HepG2 (cell line): ENCODE results near the gene METTL22. TPM values are rescaled to one million over a fixed set of nuclear protein-coding genes. Genes with fewer than 3 reads are reported as not detected.

Experiments used
- ARNT2 ChIP-seq: sonication (generic); formaldehyde crosslinking; IDR thresholded peaks from 2 replicates; pipeline ENCODE4 v1.8.0; 2022; ENCODE audit warnings: mild to moderate bottlenecking, low read depth, missing genetic modification reagents, moderate library complexity
- ATAD3A ChIP-seq: sonication (generic); formaldehyde crosslinking; IDR thresholded peaks from 2 replicates; pipeline ENCODE4 v1.4.0; 2020; ENCODE audit warnings: missing genetic modification reagents
- BRCA1 ChIP-seq: sonication (generic); formaldehyde crosslinking; IDR thresholded peaks from 2 replicates; pipeline ENCODE4 v1.4.0; 2020; ENCODE audit warnings: missing genetic modification reagents
- DNMT1 ChIP-seq: sonication (generic); formaldehyde crosslinking; IDR thresholded peaks from 2 replicates; pipeline ENCODE4 v1.5.1; 2020; ENCODE audit warnings: mild to moderate bottlenecking, missing genetic modification reagents
- GFI1 ChIP-seq: sonication (generic); formaldehyde crosslinking; IDR thresholded peaks from 2 replicates; pipeline ENCODE4 v1.5.0; 2020; ENCODE audit warnings: missing genetic modification reagents, mild to moderate bottlenecking, borderline replicate concordance
- JUNB ChIP-seq: sonication (generic); formaldehyde crosslinking; IDR thresholded peaks from 2 replicates; pipeline ENCODE4 v1.8.0; 2022; ENCODE audit warnings: missing genetic modification reagents, mild to moderate bottlenecking, borderline replicate concordance
- MIXL1 ChIP-seq: IDR thresholded peaks from 2 replicates; pipeline ENCODE4 v1.6.1; 2016
- MTF1 ChIP-seq: sonication (generic); formaldehyde crosslinking; IDR thresholded peaks from 2 replicates; pipeline ENCODE4 v1.5.0; 2020; ENCODE audit warnings: missing genetic modification reagents
- PHF8 ChIP-seq: sonication (generic); formaldehyde crosslinking; IDR thresholded peaks from 2 replicates; pipeline ENCODE4 v1.5.0; 2020; ENCODE audit warnings: missing genetic modification reagents
- PRPF4 ChIP-seq: fragments of 200-400 bp; formaldehyde crosslinking; IDR thresholded peaks from 2 replicates; pipeline ENCODE4 v1.6.1; 2016; ENCODE audit warnings: low read length, low read depth; ENCODE audit not compliant: poor library complexity, severe bottlenecking
- RFX5 ChIP-seq: IDR thresholded peaks from 2 replicates; pipeline ENCODE4 v1.6.1; 2011; ENCODE audit warnings: low read depth, low read length, improper control_type of control experiment
- SNRNP70 ChIP-seq: fragments of 200-400 bp; formaldehyde crosslinking; IDR thresholded peaks from 2 replicates; pipeline ENCODE4 v1.6.1; 2017; ENCODE audit warnings: mild to moderate bottlenecking, low read depth, low read length, moderate library complexity
- TEAD2 ChIP-seq: sonication (generic); formaldehyde crosslinking; IDR thresholded peaks from 2 replicates; pipeline ENCODE4 v1.9.0; 2021; ENCODE audit warnings: missing genetic modification reagents
- ZNF12 ChIP-seq: sonication (generic); formaldehyde crosslinking; IDR thresholded peaks from 2 replicates; pipeline ENCODE4 v1.5.0; 2020; ENCODE audit warnings: missing genetic modification reagents
- ZNF251 ChIP-seq: sonication (generic); formaldehyde crosslinking; IDR thresholded peaks from 2 replicates; pipeline ENCODE4 v1.9.0; 2021; ENCODE audit warnings: mild to moderate bottlenecking, missing genetic modification reagents
- ZNF30 ChIP-seq: sonication (generic); formaldehyde crosslinking; IDR thresholded peaks from 2 replicates; pipeline ENCODE4 v1.5.0; 2020; ENCODE audit warnings: mild to moderate bottlenecking, missing genetic modification reagents
- ZNF782 ChIP-seq: sonication (generic); formaldehyde crosslinking; IDR thresholded peaks from 2 replicates; pipeline ENCODE4 v1.4.0; 2020; ENCODE audit warnings: missing genetic modification reagents, mild to moderate bottlenecking, borderline replicate concordance
- polyA plus RNA-seq, 8 experiments: library from polyadenylated mRNA; depleted of rRNA in 3 of 8; stranded (reverse) in 7 of 8; unstranded in 1 of 8; fragments of >200 nt; fragmentation: Illumina TruSeq in 4 of 8; extraction: Trizol in 4 of 8; gene quantifications; 2 replicates each; pipeline versions ENCODE4 v1.2.1 to v1.2.3, GENCODE V29; 2011 to 2016; ENCODE audit warnings: low read depth in 4 of 8, missing spikeins in 1 of 8, mixed read lengths in 1 of 8; ENCODE audit not compliant: insufficient read depth in 1 of 8
- total RNA-seq, 5 experiments: library from RNA; depleted of rRNA; stranded (reverse); fragments of >200 nt; fragmentation: Illumina TruSeq; extraction: Trizol; gene quantifications; 2 replicates each; pipeline ENCODE4 v1.2.3, GENCODE V29; 2016; ENCODE audit warnings: low read depth in 1 of 5
- TF ChIP-seq, protein P1 (sequence below): sonication (generic); formaldehyde crosslinking; IDR thresholded peaks from 2 replicates; pipeline ENCODE4 v1.4.0; 2020; ENCODE audit warnings: missing genetic modification reagents
- TF ChIP-seq, protein P2 (sequence below): sonication (generic); formaldehyde crosslinking; IDR thresholded peaks from 2 replicates; pipeline ENCODE4 v1.5.1; 2020; ENCODE audit warnings: mild to moderate bottlenecking, missing genetic modification reagents

METTL22 gene
- total and polyA plus RNA-seq, 2 of the 13 experiments (the other 11 are each of a cell fraction or from before 2014, with no cell fraction given), result 36.2 to 94.8 TPM

DNA sequence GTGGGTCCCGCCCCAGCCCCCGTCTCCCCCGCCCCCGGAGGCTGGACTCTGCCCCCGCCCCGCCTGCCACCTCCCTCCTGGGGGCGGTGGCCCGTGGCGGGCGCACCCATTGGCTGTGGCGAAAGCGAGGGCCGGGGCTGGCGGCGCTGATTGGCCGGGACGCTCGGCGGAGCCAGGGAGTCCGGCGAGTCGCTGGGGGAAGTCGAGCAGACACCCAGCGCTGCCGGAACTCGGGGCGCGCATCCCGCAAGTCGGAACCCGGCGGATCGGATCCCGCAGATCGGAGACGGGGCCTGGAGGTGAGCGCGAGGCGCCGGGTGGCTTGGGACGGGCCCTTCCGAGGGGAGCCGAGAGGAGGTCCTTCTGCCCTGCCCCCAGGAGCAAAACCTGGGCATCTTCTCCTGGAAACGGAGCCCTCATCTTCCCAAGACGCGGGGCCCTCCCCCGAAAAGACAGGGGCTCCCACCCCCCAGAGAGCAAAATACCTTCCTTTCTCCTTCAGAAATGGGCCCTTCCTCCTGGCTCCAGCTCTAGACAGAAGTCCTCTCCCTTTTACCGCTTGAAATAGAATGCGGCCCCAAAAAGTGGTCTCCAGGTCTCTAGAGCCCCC, 53.0 kb downstream of the METTL22 start, which contains the start of gene ABAT (continued):
- no peak for TF ChIP-seq MTF1
- no peak for TF ChIP-seq ZNF782 (CRISPR knock-in tag)
- peak; percentile 80 for TF ChIP-seq PHF8 (CRISPR knock-in tag)
- no peak for TF ChIP-seq ARNT2 (CRISPR knock-in tag)
- peak; percentile 14; the same call in 1 of the 2 replicates for TF ChIP-seq MIXL1 (CRISPR knock-in tag)
- TF ChIP-seq, protein P1, sequence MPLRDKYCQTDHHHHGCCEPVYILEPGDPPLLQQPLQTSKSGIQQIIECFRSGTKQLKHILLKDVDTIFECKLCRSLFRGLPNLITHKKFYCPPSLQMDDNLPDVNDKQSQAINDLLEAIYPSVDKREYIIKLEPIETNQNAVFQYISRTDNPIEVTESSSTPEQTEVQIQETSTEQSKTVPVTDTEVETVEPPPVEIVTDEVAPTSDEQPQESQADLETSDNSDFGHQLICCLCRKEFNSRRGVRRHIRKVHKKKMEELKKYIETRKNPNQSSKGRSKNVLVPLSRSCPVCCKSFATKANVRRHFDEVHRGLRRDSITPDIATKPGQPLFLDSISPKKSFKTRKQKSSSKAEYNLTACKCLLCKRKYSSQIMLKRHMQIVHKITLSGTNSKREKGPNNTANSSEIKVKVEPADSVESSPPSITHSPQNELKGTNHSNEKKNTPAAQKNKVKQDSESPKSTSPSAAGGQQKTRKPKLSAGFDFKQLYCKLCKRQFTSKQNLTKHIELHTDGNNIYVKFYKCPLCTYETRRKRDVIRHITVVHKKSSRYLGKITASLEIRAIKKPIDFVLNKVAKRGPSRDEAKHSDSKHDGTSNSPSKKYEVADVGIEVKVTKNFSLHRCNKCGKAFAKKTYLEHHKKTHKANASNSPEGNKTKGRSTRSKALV (CRISPR knock-in tag), result no peak; the same call in 1 of the 2 replicates
- TF ChIP-seq ATAD3A, result no peak
- no peak for TF ChIP-seq ZNF251 (CRISPR knock-in tag)
- TF ChIP-seq RFX5, result peak; percentile 90
- TF ChIP-seq SNRNP70, result no peak
- no peak for TF ChIP-seq ZNF12 (CRISPR knock-in tag)
- no peak for TF ChIP-seq TEAD2
- TF ChIP-seq DNMT1, result 0 out of 2 replicates have a peak, but pooled peaks have one; percentile 67
- TF ChIP-seq JUNB (CRISPR knock-in tag), result no peak
- TF ChIP-seq, protein P2, sequence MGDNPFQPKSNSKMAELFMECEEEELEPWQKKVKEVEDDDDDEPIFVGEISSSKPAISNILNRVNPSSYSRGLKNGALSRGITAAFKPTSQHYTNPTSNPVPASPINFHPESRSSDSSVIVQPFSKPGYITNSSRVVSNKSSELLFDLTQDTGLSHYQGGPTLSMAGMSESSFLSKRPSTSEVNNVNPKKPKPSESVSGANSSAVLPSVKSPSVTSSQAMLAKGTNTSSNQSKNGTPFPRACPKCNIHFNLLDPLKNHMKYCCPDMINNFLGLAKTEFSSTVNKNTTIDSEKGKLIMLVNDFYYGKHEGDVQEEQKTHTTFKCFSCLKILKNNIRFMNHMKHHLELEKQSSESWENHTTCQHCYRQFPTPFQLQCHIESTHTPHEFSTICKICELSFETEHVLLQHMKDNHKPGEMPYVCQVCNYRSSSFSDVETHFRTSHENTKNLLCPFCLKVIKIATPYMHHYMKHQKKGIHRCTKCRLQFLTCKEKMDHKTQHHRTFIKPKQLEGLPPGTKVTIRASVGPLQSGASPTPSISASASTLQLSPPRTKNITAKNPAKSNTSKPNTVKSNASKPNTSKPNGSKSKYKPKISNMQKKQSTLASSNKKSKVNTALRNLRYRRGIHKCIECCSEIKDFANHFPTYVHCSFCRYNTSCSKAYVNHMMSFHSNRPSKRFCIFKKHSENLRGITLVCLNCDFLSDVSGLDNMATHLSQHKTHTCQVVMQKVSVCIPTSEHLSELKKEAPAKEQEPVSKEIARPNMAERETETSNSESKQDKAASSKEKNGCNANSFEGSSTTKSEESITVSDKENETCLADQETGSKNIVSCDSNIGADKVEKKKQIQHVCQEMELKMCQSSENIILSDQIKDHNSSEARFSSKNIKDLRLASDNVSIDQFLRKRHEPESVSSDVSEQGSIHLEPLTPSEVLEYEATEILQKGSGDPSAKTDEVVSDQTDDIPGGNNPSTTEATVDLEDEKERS (CRISPR knock-in tag), result no peak
- no peak for TF ChIP-seq ZNF30 (CRISPR knock-in tag)
- 0 out of 2 replicates have a peak, but pooled peaks have one; percentile 50 for TF ChIP-seq BRCA1 (CRISPR knock-in tag)
- no peak for TF ChIP-seq PRPF4
- TF ChIP-seq GFI1 (CRISPR knock-in tag), result 0 out of 2 replicates have a peak, but pooled peaks have one; percentile 16
